Measurements from ENCODE around the gene CHST3.

The CHST3 gene

GRCh38 chr10:71989661-71990454 lies 25.7 kb downstream of the CHST3 start:
- ATAC-seq (no peak), DNase-seq (no peak)
- Mint-ChIP-seq H3K4me1 (peaks cover 14% of the 10 kb centered on the region), H3K27me3 (no peaks in the 10 kb centered on the region), H3K9me3 (no peaks in the 10 kb centered on the region), H3K27ac (no peak overlapping the region), H3K4me3 (no peak overlapping the region)

- H3K9me3 Mint-ChIP-seq: no peaks in the 10 kb centered on the region
- H3K4me1 Mint-ChIP-seq: peaks cover 5% of the 10 kb centered on the region
- ATAC-seq (no peak), DNase-seq (no peak)
- H3K4me3 Mint-ChIP-seq: no peak overlapping the region
- H3K27ac Mint-ChIP-seq: no peak overlapping the region
- no peaks in the 10 kb centered on the region for H3K27me3 Mint-ChIP-seq
Measured at GRCh38 chr10:71990706-71991269, 26.6 kb downstream of the CHST3 start.

- no peak overlapping the region for H3K27ac Mint-ChIP-seq
- no peak overlapping the region for H3K4me3 Mint-ChIP-seq
- DNase-seq (no peak), ATAC-seq (no peak)
- no peaks in the 10 kb centered on the region for H3K9me3 Mint-ChIP-seq
- peaks cover 4% of the 10 kb centered on the region for H3K4me1 Mint-ChIP-seq
- no peaks in the 10 kb centered on the region for H3K27me3 Mint-ChIP-seq
Measured at GRCh38 chr10:71995449-71995848, 31.3 kb downstream of the CHST3 start.

- H3K4me3 Mint-ChIP-seq: no peak overlapping the region
Measured at GRCh38 chr10:71995887-71996575, 31.8 kb downstream of the CHST3 start.

GRCh38 chr10:71996592-71997371 lies 32.6 kb downstream of the CHST3 start:
- peaks cover 4% of the 10 kb centered on the region for H3K4me1 Mint-ChIP-seq

More at GRCh38 chr10:71995887-71996575, 31.8 kb downstream of the CHST3 start:
- DNase-seq (no peak), ATAC-seq (no peak)
- no peaks in the 10 kb centered on the region for H3K9me3 Mint-ChIP-seq
- peaks cover 4% of the 10 kb centered on the region for H3K4me1 Mint-ChIP-seq
- no peak overlapping the region for H3K27ac Mint-ChIP-seq
- no peaks in the 10 kb centered on the region for H3K27me3 Mint-ChIP-seq

GRCh38 chr10:71998119-71998839 lies 34.1 kb downstream of the CHST3 start:
- Mint-ChIP-seq H3K9me3 (no peaks in the 10 kb centered on the region), H3K27ac (no peak overlapping the region), H3K27me3 (no peaks in the 10 kb centered on the region), H3K4me3 (no peak overlapping the region), H3K4me1 (peaks cover 4% of the 10 kb centered on the region)
- DNase-seq (no peak), ATAC-seq (no peak)

More at GRCh38 chr10:71996592-71997371, 32.6 kb downstream of the CHST3 start:
- no peak overlapping the region for H3K4me3 Mint-ChIP-seq
- no peaks in the 10 kb centered on the region for H3K9me3 Mint-ChIP-seq
- H3K27me3 Mint-ChIP-seq: no peaks in the 10 kb centered on the region
- no peak for ATAC-seq
- no peak for DNase-seq
- H3K27ac Mint-ChIP-seq: no peak overlapping the region

GRCh38 chr10:71998840-71999194 lies 34.6 kb downstream of the CHST3 start:
- no peak for ATAC-seq
- DNase-seq: no peak
- H3K4me3 Mint-ChIP-seq: no peak overlapping the region
- peaks cover 4% of the 10 kb centered on the region for H3K4me1 Mint-ChIP-seq
- H3K9me3 Mint-ChIP-seq: no peaks in the 10 kb centered on the region
- H3K27ac Mint-ChIP-seq: no peak overlapping the region
- H3K27me3 Mint-ChIP-seq: no peaks in the 10 kb centered on the region

- H3K4me3 Mint-ChIP-seq: no peak overlapping the region
- peaks cover 4% of the 10 kb centered on the region for H3K4me1 Mint-ChIP-seq
- H3K27me3 Mint-ChIP-seq: no peaks in the 10 kb centered on the region
- DNase-seq: no peak
- no peak for ATAC-seq
- no peak overlapping the region for H3K27ac Mint-ChIP-seq
- H3K9me3 Mint-ChIP-seq: no peaks in the 10 kb centered on the region
Measured at GRCh38 chr10:71999360-72000072, 35.3 kb downstream of the CHST3 start.

- Mint-ChIP-seq H3K4me3 (no peak overlapping the region), H3K27me3 (no peaks in the 10 kb centered on the region), H3K9me3 (no peaks in the 10 kb centered on the region), H3K4me1 (peaks cover 4% of the 10 kb centered on the region), H3K27ac (peak overlapping the region in 1 of 2 donors; percentile 93)
- no peak for DNase-seq
- no peak for ATAC-seq
Measured at GRCh38 chr10:72000073-72001032, 36.2 kb downstream of the CHST3 start.

- Mint-ChIP-seq H3K4me1 (peaks cover 4% of the 10 kb centered on the region), H3K9me3 (no peaks in the 10 kb centered on the region), H3K4me3 (no peak overlapping the region), H3K27me3 (no peaks in the 10 kb centered on the region), H3K27ac (no peak overlapping the region)
- ATAC-seq (no peak), DNase-seq (no peak)
Measured at GRCh38 chr10:72001033-72001395, 36.8 kb downstream of the CHST3 start.

GRCh38 chr10:72002354-72003295 lies 38.4 kb downstream of the CHST3 start:
- Mint-ChIP-seq H3K9me3 (no peaks in the 10 kb centered on the region), H3K4me1 (peaks cover 4% of the 10 kb centered on the region), H3K27me3 (no peaks in the 10 kb centered on the region), H3K27ac (no peak overlapping the region), H3K4me3 (no peak overlapping the region)
- no peak for DNase-seq
- no peak for ATAC-seq

GRCh38 chr10:72006026-72006425 lies 41.8 kb downstream of the CHST3 start:
- H3K27me3 Mint-ChIP-seq: no peaks in the 10 kb centered on the region
- ATAC-seq (no peak), DNase-seq (no peak)
- no peak overlapping the region for H3K27ac Mint-ChIP-seq
- no peaks in the 10 kb centered on the region for H3K9me3 Mint-ChIP-seq
- H3K4me3 Mint-ChIP-seq: no peak overlapping the region
- H3K4me1 Mint-ChIP-seq: no peaks in the 10 kb centered on the region

Data from stimulated activated naive CD8-positive, alpha-beta T cell treated with anti-CD3 and anti-CD28 coated beads, Interleukin-15, amount 100 ng/mL, for 72 hours (primary cell).